22Rv1 (cell line): Measurements from ENCODE around the gene UBE3B.

Experiments
- ZFX ChIP-seq: fragments of 450-650 bp; IDR thresholded peaks from 2 replicates; pipeline ENCODE4 v1.6.1; 2017; ENCODE audit warnings: antibody characterized with exemption, borderline replicate concordance
- TF ChIP-seq, protein P1 (sequence below): fragments of 450-650 bp; IDR thresholded peaks from 2 replicates; pipeline ENCODE4 v1.5.1; 2017; ENCODE audit warnings: mild to moderate bottlenecking

DNA sequence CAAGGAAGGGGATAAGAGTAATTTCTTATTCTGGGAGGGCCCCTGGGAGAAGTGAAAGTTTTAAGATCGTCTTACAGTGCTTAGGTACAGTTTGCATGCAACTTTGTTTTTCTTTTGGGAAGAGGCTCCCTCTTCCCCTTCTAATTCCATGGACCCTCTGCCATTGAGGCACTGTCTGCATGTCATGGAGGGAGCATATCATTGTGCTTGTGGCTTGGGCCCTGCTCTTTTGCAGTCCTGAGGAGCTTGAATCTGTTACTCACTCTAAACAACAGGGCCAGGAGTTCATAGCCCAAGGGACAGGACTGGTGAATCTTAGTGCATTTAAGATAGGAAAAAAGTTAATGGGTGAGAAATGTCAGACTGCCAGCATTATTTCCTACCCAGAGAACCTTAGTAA is 2.3 kb downstream of the UBE3B start:
- TF ChIP-seq, protein P1, sequence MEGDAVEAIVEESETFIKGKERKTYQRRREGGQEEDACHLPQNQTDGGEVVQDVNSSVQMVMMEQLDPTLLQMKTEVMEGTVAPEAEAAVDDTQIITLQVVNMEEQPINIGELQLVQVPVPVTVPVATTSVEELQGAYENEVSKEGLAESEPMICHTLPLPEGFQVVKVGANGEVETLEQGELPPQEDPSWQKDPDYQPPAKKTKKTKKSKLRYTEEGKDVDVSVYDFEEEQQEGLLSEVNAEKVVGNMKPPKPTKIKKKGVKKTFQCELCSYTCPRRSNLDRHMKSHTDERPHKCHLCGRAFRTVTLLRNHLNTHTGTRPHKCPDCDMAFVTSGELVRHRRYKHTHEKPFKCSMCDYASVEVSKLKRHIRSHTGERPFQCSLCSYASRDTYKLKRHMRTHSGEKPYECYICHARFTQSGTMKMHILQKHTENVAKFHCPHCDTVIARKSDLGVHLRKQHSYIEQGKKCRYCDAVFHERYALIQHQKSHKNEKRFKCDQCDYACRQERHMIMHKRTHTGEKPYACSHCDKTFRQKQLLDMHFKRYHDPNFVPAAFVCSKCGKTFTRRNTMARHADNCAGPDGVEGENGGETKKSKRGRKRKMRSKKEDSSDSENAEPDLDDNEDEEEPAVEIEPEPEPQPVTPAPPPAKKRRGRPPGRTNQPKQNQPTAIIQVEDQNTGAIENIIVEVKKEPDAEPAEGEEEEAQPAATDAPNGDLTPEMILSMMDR = no peak
- TF ChIP-seq ZFX = no peak
